Measurements from ENCODE around the gene RAD51C.

GRCh38 chr17:58730937-58731336 lies 38.5 kb downstream of the RAD51C start:
- TF ChIP-seq EZH2 (IDR thresholded peaks at IDR 0.05; ENCODE audit: borderline replicate concordance, low read length) (no peak), CTCF (IDR thresholded peaks at IDR 0.05; ENCODE audit: low read length) (no peak)

All from OCI-LY1 (cell line).